K562 (cell line): ENCODE results near the gene MEGF10. TPM values are rescaled to one million over a fixed set of nuclear protein-coding genes. Genes with fewer than 3 reads are reported as not detected.

Source experiments
- ATAC-seq: fragments of 200-7000 bp; cut with Tn5 transposase; 3 replicates; pipeline ENCODE4 v1.9.1; 2020; ENCODE audit warnings: moderate library complexity
- BruUV-seq: library from RNA; stranded (reverse); fragments of 400-500 nt; replicated peaks from 2 replicates; lab custom pipeline; 2021; lab: Mats Ljungman, UMichigan
- CTCF ChIA-PET: fragments of 300-600 bp; formaldehyde crosslinking; extraction: SDS; loops from one replicate; lab custom pipeline; 2021; ENCODE audit warnings: low intra/inter-chr PET ratio; lab: Yijun Ruan, JAX
- POLR2A ChIA-PET: fragments of 300-600, 350-650 bp; sonication (Branson Sonifier 250); formaldehyde crosslinking; extraction: SDS; loops from one replicate; lab custom pipeline; 2021; ENCODE audit warnings: antibody characterized with exemption, inconsistent platforms; lab: Yijun Ruan, JAX
- DNase-seq, 4 experiments: peaks; one replicate each; pipeline versions ENCODE4 v3.0.0 to v3.0.0-alpha.2; 2011 to 2018; ENCODE audit warnings: low spot score in 3 of 4, mixed read lengths in 3 of 4; ENCODE audit errors: extremely low read depth in 1 of 4
- FAIRE-seq: peaks from 2 replicates; lab custom pipeline; 2011; peaks lifted over from hg19 to GRCh38; lab: Jason Lieb, UNC
- H2AFZ ChIP-seq: 2 replicates; pipeline ENCODE4 v1.6.0; 2011; ENCODE audit warnings: low read depth, low read length, control low read depth, inconsistent platforms
- H3K27ac ChIP-seq: fragments of 200-600 bp; 3 replicates; pipeline ENCODE4 v1.8.0; 2011; ENCODE audit warnings: low read depth, mild to moderate bottlenecking, control low read depth, inconsistent platforms, low read length, moderate library complexity, mixed read lengths; ENCODE audit errors: extremely low read depth
- H3K27me3 ChIP-seq, 2 experiments: fragments of 300-600 bp in 1 of 2; 2 replicates in 1 of 2; 3 replicates in 1 of 2; pipeline versions ENCODE4 v1.6.0 to v1.8.0; 2011; ENCODE audit warnings: inconsistent platforms in 2 of 2, low read length in 2 of 2, mild to moderate bottlenecking in 1 of 2, mixed read lengths in 1 of 2, moderate library complexity in 1 of 2; ENCODE audit not compliant: control insufficient read depth in 2 of 2, insufficient read depth in 2 of 2
- H3K36me3 ChIP-seq: fragments of 300-600 bp; 3 replicates; pipeline ENCODE4 v1.8.0; 2011; ENCODE audit warnings: mild to moderate bottlenecking, low read length, inconsistent platforms; ENCODE audit not compliant: control insufficient read depth, insufficient read depth
- H3K4me1 ChIP-seq, 2 experiments: fragments of 200-600 bp in 1 of 2; replicated peaks in 1 of 2; 2 replicates in 1 of 2; 3 replicates in 1 of 2; pipeline versions ENCODE4 v1.5.1 to v1.8.0; 2011; ENCODE audit warnings: inconsistent platforms in 2 of 2, low read length in 2 of 2, mild to moderate bottlenecking in 1 of 2, mixed read lengths in 1 of 2, moderate library complexity in 1 of 2; ENCODE audit not compliant: control insufficient read depth in 2 of 2, insufficient read depth in 2 of 2
- H3K4me2 ChIP-seq: 2 replicates; pipeline ENCODE4 v1.6.1; 2011; ENCODE audit warnings: low read length, control low read depth, inconsistent platforms, mixed read lengths; ENCODE audit not compliant: insufficient read depth
- H3K4me3 ChIP-seq: fragments of 200-600 bp; sonication (generic), shearing (Covaris generic); 2 replicates; pipeline ENCODE4 v1.5.1; 2016; ENCODE audit warnings: control low read depth, inconsistent platforms
- H3K79me2 ChIP-seq: fragments of 200-600 bp; 3 replicates; pipeline ENCODE4 v1.8.0; 2011; ENCODE audit warnings: low read length, inconsistent platforms; ENCODE audit not compliant: control insufficient read depth, insufficient read depth
- H3K9ac ChIP-seq, 2 experiments: 2 replicates each; pipeline versions ENCODE4 v1.6.0 to v1.6.1; 2011; ENCODE audit warnings: low read depth in 2 of 2, low read length in 2 of 2, control low read depth in 1 of 2, inconsistent platforms in 1 of 2, mild to moderate bottlenecking in 1 of 2, mixed read lengths in 1 of 2; ENCODE audit not compliant: insufficient read depth in 1 of 2
- H3K9me1 ChIP-seq: one replicate; pipeline ENCODE4 v1.6.0; 2011; ENCODE audit warnings: inconsistent platforms, mild to moderate bottlenecking, low read length, moderate library complexity; ENCODE audit not compliant: control insufficient read depth, insufficient read depth
- H3K9me3 ChIP-seq: replicated peaks from 2 replicates; pipeline ENCODE4 v1.5.1; 2011; ENCODE audit warnings: low read depth, low read length, inconsistent platforms; ENCODE audit not compliant: control insufficient read depth, insufficient read depth
- H4K20me1 ChIP-seq: replicated peaks from 2 replicates; pipeline ENCODE4 v1.6.1; 2011; ENCODE audit warnings: low read length, inconsistent platforms, mixed read lengths; ENCODE audit not compliant: control insufficient read depth, insufficient read depth
- E2F4 ChIP-seq: sonication (generic); formaldehyde crosslinking; IDR thresholded peaks from 2 replicates; pipeline ENCODE4 v1.8.0; 2022; ENCODE audit warnings: mild to moderate bottlenecking, low read depth, missing genetic modification reagents
- FOXP1 ChIP-seq: sonication (generic); formaldehyde crosslinking; IDR thresholded peaks from 2 replicates; pipeline ENCODE4 v1.8.0; 2022; ENCODE audit warnings: mild to moderate bottlenecking, missing genetic modification reagents
- HCFC1 ChIP-seq: IDR thresholded peaks from 2 replicates; pipeline ENCODE4 v1.6.1; 2012; ENCODE audit warnings: low read depth, low read length, improper control_type of control experiment
- HLTF ChIP-seq: fragments of 450-650 bp; IDR thresholded peaks from 2 replicates; pipeline ENCODE4 v1.6.1; 2016
- HOMEZ ChIP-seq: fragments of 250-450 bp; sonication (Bioruptor Pico); IDR thresholded peaks from 2 replicates; pipeline ENCODE4 v1.4.0; 2020; ENCODE audit warnings: mild to moderate bottlenecking, moderate library complexity
- SAFB ChIP-seq: fragments of 200-400 bp; formaldehyde crosslinking; IDR thresholded peaks from 2 replicates; pipeline ENCODE4 v1.6.1; 2017; ENCODE audit warnings: low read depth, low read length, borderline replicate concordance
- ZNF280B ChIP-seq: fragments of 250-450 bp; sonication (Bioruptor Pico); IDR thresholded peaks from 2 replicates; pipeline ENCODE4 v1.5.1; 2021; ENCODE audit warnings: mild to moderate bottlenecking
- ZNF717 ChIP-seq: fragments of 250-450 bp; sonication (Bioruptor Pico); IDR thresholded peaks from 2 replicates; pipeline ENCODE4 v1.5.0; 2021
- ZNF75A ChIP-seq: fragments of 450-650 bp; formaldehyde crosslinking; IDR thresholded peaks from 2 replicates; pipeline ENCODE4 v1.4.0; 2020; ENCODE audit warnings: mild to moderate bottlenecking
- whole genome bisulfite sequencing: fragments of 100-300 bp; shearing (Covaris generic); methylation state at CpG from one replicate; pipeline ENCODE4 v1.1.6; 2016; ENCODE audit warnings: low coverage, mixed read lengths; ENCODE audit not compliant: insufficient coverage; ENCODE audit errors: missing lambda C conversion rate; 5-methylcytosine and 5-hydroxymethylcytosine counted together
- in situ Hi-C: fragments of 300-500 bp; cut with MboI; formaldehyde crosslinking; loops from 4 replicates; pipeline ENCODE4 v1.15.0; 2018; ENCODE audit warnings: inconsistent platforms, mixed read lengths
- intact Hi-C: fragments of 100-400 bp; cut with micrococcal nuclease; formaldehyde crosslinking; loops from 2 replicates; pipeline ENCODE4 v1.14.2; 2022
- polyA plus RNA-seq, 8 experiments: library from polyadenylated mRNA; depleted of rRNA in 4 of 8; stranded (reverse) in 5 of 8; unstranded in 3 of 8; fragments of >200 nt; fragmentation: Nextera tagmentation in 2 of 8; fragmentation: Illumina TruSeq in 1 of 8; extraction: Ambion mirVana in 2 of 8; extraction: Trizol in 1 of 8; gene quantifications; 2 replicates each; pipeline versions ENCODE4 v1.2.1 to v1.2.3, GENCODE V29; 2011 to 2014; ENCODE audit warnings: inconsistent platforms in 1 of 8, missing spikeins in 1 of 8
- total RNA-seq, 7 experiments: library from RNA; depleted of rRNA in 6 of 7; stranded (reverse); fragments of >200 nt in 6 of 7; fragmentation: Illumina TruSeq in 2 of 7; extraction: Trizol in 2 of 7; gene quantifications; 2 replicates each; pipeline versions ENCODE4 v1.2.1 to v1.2.3, GENCODE V29; 2011 to 2021; ENCODE audit warnings: low replicate concordance in 1 of 7
- TF ChIP-seq, protein P1 (sequence below): sonication (generic); formaldehyde crosslinking; IDR thresholded peaks from 2 replicates; pipeline ENCODE4 v1.8.1; 2023; ENCODE audit warnings: mild to moderate bottlenecking, missing genetic modification reagents
- TF ChIP-seq, protein P2 (sequence below): sonication (generic); formaldehyde crosslinking; IDR thresholded peaks from 2 replicates; pipeline ENCODE4 v1.8.1; 2023; ENCODE audit warnings: missing genetic modification reagents, mild to moderate bottlenecking, borderline replicate concordance

MEGF10 gene
- total and polyA plus RNA-seq, 9 of the 15 experiments (the other 6 are each of a cell fraction or from before 2014, with no cell fraction given): 0.07 TPM; not detected in 8

DNA sequence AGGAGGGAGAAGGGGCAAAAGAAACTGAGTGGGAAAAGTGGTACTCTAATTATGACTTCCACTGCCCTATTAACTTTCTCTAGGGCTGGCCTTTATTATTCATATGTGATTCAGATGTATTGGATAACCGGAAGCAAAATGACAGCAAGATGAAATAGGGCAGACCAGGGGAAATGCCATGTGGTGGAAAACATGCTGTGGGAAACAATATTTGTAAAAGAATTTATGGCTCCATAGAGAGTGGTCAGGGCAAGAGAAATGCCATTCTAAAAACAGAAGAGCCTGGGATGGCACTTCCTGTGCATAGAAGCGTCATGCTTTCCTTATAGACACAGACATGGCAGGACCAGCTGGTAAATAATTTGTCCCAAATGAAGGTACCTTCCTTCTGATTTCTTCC is 67.7 kb downstream of the MEGF10 start:
- H3K79me2 ChIP-seq: no peaks in the 10 kb centered on the region
- no peak overlapping the region for H2AFZ ChIP-seq
- DNase-seq (no peak), ATAC-seq (no peak), FAIRE-seq (no peak)
- no peaks in the 10 kb centered on the region for H3K9me3 ChIP-seq
- H3K9ac ChIP-seq: no peak overlapping the region
- H3K27me3 ChIP-seq: peaks cover 0 to 4% of the 10 kb centered on the region in 2 experiments; a peak in 3 of 5 replicates
- BruUV-seq: no TSS peak
- WGBS: 5% methylated on average over 2 of the region's 2 CpGs
- no peaks in the 10 kb centered on the region for H4K20me1 ChIP-seq
- intact Hi-C loops: no loop called here
- ChIA-PET CTCF (no interaction called here), POLR2A (no interaction called here)
- in situ Hi-C loops: no loop called here
- TF ChIP-seq, protein P1, sequence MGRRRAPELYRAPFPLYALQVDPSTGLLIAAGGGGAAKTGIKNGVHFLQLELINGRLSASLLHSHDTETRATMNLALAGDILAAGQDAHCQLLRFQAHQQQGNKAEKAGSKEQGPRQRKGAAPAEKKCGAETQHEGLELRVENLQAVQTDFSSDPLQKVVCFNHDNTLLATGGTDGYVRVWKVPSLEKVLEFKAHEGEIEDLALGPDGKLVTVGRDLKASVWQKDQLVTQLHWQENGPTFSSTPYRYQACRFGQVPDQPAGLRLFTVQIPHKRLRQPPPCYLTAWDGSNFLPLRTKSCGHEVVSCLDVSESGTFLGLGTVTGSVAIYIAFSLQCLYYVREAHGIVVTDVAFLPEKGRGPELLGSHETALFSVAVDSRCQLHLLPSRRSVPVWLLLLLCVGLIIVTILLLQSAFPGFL (CRISPR knock-in tag): no peak
- no peak for TF ChIP-seq ZNF75A (CRISPR knock-in tag)
- no peak for TF ChIP-seq HCFC1
- no peak for TF ChIP-seq ZNF280B (CRISPR knock-in tag)
- no peak for TF ChIP-seq ZNF717 (CRISPR knock-in tag)
- TF ChIP-seq, protein P2, sequence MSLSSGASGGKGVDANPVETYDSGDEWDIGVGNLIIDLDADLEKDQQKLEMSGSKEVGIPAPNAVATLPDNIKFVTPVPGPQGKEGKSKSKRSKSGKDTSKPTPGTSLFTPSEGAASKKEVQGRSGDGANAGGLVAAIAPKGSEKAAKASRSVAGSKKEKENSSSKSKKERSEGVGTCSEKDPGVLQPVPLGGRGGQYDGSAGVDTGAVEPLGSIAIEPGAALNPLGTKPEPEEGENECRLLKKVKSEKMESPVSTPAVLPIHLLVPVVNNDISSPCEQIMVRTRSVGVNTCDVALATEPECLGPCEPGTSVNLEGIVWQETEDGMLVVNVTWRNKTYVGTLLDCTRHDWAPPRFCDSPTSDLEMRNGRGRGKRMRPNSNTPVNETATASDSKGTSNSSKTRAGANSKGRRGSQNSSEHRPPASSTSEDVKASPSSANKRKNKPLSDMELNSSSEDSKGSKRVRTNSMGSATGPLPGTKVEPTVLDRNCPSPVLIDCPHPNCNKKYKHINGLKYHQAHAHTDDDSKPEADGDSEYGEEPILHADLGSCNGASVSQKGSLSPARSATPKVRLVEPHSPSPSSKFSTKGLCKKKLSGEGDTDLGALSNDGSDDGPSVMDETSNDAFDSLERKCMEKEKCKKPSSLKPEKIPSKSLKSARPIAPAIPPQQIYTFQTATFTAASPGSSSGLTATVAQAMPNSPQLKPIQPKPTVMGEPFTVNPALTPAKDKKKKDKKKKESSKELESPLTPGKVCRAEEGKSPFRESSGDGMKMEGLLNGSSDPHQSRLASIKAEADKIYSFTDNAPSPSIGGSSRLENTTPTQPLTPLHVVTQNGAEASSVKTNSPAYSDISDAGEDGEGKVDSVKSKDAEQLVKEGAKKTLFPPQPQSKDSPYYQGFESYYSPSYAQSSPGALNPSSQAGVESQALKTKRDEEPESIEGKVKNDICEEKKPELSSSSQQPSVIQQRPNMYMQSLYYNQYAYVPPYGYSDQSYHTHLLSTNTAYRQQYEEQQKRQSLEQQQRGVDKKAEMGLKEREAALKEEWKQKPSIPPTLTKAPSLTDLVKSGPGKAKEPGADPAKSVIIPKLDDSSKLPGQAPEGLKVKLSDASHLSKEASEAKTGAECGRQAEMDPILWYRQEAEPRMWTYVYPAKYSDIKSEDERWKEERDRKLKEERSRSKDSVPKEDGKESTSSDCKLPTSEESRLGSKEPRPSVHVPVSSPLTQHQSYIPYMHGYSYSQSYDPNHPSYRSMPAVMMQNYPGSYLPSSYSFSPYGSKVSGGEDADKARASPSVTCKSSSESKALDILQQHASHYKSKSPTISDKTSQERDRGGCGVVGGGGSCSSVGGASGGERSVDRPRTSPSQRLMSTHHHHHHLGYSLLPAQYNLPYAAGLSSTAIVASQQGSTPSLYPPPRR: no peak
- no peak for TF ChIP-seq FOXP1 (CRISPR knock-in tag)
- no peak for TF ChIP-seq HOMEZ (CRISPR knock-in tag)
- TF ChIP-seq E2F4: no peak
- no peak for TF ChIP-seq SAFB
- TF ChIP-seq HLTF: no peak
- no peak overlapping the region for H3K27ac ChIP-seq
- no peaks in the 10 kb centered on the region for H3K36me3 ChIP-seq
- no peak overlapping the region for H3K4me2 ChIP-seq
- no peaks in the 10 kb centered on the region for H3K9me1 ChIP-seq
- no peaks in the 10 kb centered on the region for H3K4me1 ChIP-seq
- no peak overlapping the region for H3K4me3 ChIP-seq
